Thyroid gland (tissue), 4 donors: ENCODE results near the gene OR2C1. TPM values are rescaled to one million over a fixed set of nuclear protein-coding genes. Genes with fewer than 3 reads are reported as not detected.

Experiments used
- DNase-seq, 2 donors: peaks; one replicate each; pipeline ENCODE4 v3.0.0-alpha.2; 2019
- H3K27ac ChIP-seq, 3 donors: fragments of 200-600 bp; sonication (generic); 1 replicate in 2 of 3; 2 replicates in 1 of 3; pipeline ENCODE4 v1.5.1; 2016 to 2019; ENCODE audit warnings: mild to moderate bottlenecking in 1 of 3, moderate library complexity in 1 of 3
- H3K27me3 ChIP-seq: fragments of 200-600 bp; sonication (generic); one replicate; pipeline ENCODE4 v1.5.1; 2019
- H3K36me3 ChIP-seq, 2 donors: fragments of 200-600 bp; sonication (generic); one replicate each; pipeline ENCODE4 v1.5.1; 2016 to 2019
- H3K4me1 ChIP-seq, 2 donors: fragments of 200-600 bp; sonication (generic); one replicate each; pipeline ENCODE4 v1.5.1; 2017 to 2019
- H3K4me3 ChIP-seq, 3 donors: fragments of 200-600 bp; sonication (generic); replicated peaks in 1 of 3; 1 replicate in 2 of 3; 2 replicates in 1 of 3; pipeline ENCODE4 v1.5.1; 2016; ENCODE audit warnings: mild to moderate bottlenecking in 1 of 3
- H3K9me3 ChIP-seq: fragments of 200-600 bp; sonication (generic); one replicate; pipeline ENCODE4 v1.5.1; 2017
- CTCF ChIP-seq, 6 experiments: fragments of 200-600 bp in 3 of 6; fragments of 450-650 bp in 3 of 6; sonication (generic) in 3 of 6; IDR thresholded peaks; one replicate each; pipeline ENCODE4 v1.5.1; 2016 to 2019; ENCODE audit warnings: antibody characterized with exemption in 6 of 6, mild to moderate bottlenecking in 2 of 6, inconsistent platforms in 1 of 6, moderate library complexity in 1 of 6
- POLR2A ChIP-seq, 2 donors: fragments of 450-650 bp; IDR thresholded peaks; one replicate each; pipeline ENCODE4 v1.6.1; 2017; ENCODE audit warnings: antibody characterized with exemption in 2 of 2, mild to moderate bottlenecking in 2 of 2, moderate library complexity in 1 of 2
- WGBS, 2 donors: methylation state at CpG; one replicate each; pipeline ENCODE4 v1.1.5; 2017; 5-methylcytosine and 5-hydroxymethylcytosine counted together
- intact Hi-C: fragments of 100-400 bp; cut with DNase I; formaldehyde crosslinking; loops from one replicate; pipeline ENCODE4 v1.15.1; 2023
- total RNA-seq, 4 donors: library from RNA; depleted of rRNA; stranded (reverse); fragments of >200 nt; gene quantifications; one replicate each; pipeline ENCODE4 v1.2.3, GENCODE V29; 2016

OR2C1 gene
- total RNA-seq, result 1 to 10 TPM in 2 of 4 donors, under 1 TPM in 1, not detected in 1; 0.68 to 2.0 (median 1.1) TPM

DNA sequence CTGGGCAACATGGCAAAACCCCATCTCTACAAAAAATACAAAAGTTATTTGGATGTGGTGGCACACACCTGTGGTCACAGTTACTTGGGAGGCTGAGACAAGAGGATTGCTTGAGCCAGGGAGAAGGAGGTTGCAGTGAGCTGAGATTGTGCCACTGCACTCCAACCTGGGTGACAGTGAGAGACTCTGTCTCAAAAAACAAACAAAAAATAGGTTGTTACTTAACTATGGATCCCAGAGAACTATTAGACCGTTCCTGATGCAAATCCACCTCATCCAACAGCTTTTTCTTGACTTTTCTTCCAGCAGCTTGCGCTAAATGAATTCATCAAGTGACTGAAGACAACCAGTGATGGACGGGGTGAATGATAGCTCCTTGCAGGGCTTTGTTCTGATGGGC lies at the start of gene OR2C1:
Gene OR2C1, plus strand, starts transcription at position 301 of the 400 bp plus-strand sequence. Its CDS starts 52 bp downstream, at position 353.
- H3K36me3 ChIP-seq, result no peaks in the 10 kb centered on the region
- no peak for TF ChIP-seq CTCF (IDR thresholded peaks at IDR 0.05)
- TF ChIP-seq POLR2A (IDR thresholded peaks at IDR 0.05), result no peak
- no peaks in the 10 kb centered on the region for H3K9me3 ChIP-seq
- no peak within 1 kb of the TSS for H3K4me3 ChIP-seq
- H3K27me3 ChIP-seq, result no peaks in the 10 kb centered on the region
- DNase-seq, result no peak
- WGBS, 2 donors, result 63 to 69% methylated on average over 3 of the region's 3 CpGs
- intact Hi-C loops, result no loop called here
- H3K4me1 ChIP-seq, result no peaks in the 10 kb centered on the region
- H3K27ac ChIP-seq, result no peak within 1 kb of the TSS

DNA sequence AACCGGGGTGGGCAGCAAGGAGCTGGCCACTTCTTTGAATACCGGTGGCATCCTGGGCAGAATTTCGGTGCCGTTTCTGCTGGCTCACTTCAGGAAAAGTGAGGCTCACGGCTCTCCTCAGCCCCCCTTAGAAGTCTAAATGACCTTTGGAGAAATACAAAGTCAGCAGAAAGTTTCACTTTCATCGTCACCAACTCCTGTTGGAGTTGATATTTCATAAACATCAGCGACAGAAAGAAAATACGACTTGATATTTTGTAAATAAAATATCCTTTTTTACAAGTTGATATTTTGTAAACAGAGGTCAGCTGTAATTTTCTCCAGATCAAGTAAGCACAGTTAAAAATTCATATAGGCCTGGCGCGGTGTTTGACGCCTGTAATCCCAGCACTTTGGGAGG lies 49.6 kb upstream of the OR2C1 start:
- TF ChIP-seq CTCF (IDR thresholded peaks at IDR 0.05), result no peak
- no peak for TF ChIP-seq POLR2A (IDR thresholded peaks at IDR 0.05)
- H3K9me3 ChIP-seq, result no peaks in the 10 kb centered on the region
- peaks cover 9 to 12% of the 10 kb centered on the region in 2 donors for H3K4me1 ChIP-seq
- H3K27ac ChIP-seq, result peak overlapping the region in 1 of 3 donors; percentile 60
- H3K4me3 ChIP-seq, result peak overlapping the region; percentile 43 to 66 (median 59)
- H3K27me3 ChIP-seq, result no peaks in the 10 kb centered on the region
- peaks cover 12 to 18% of the 10 kb centered on the region in 2 donors for H3K36me3 ChIP-seq
- DNase-seq, result no peak
- 55 to 61% methylated on average over 11 of the region's 11 CpGs for WGBS, 2 donors
- intact Hi-C loops, result no loop called here

DNA sequence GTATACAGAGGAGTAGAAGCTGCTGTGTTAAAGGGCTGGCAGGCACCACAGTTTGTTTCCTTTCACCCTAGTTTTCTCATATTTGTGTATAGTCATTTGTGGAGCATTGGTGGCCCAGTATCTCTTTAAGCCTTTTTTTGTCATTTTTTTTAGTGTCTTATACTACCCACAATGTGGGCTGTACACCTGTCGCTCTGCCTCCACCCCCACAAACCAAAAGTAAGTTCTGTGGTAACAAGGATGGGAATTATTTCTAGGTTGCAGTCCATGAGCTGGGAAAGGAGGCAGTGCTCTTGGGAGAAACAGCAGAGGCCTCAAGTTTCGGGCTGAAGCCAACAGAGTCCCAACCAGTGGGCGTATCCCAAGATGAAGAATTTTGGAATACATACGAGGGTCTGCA lies 44.2 kb upstream of the OR2C1 start:
- H3K36me3 ChIP-seq, result peaks cover 34 to 50% of the 10 kb centered on the region in 2 donors
- WGBS, 2 donors, result 94 to 95% methylated on average over 4 of the region's 4 CpGs
- TF ChIP-seq CTCF (IDR thresholded peaks at IDR 0.05) (no peak), POLR2A (IDR thresholded peaks at IDR 0.05) (no peak)
- H3K27me3 ChIP-seq, result no peaks in the 10 kb centered on the region
- no peak overlapping the region for H3K27ac ChIP-seq
- intact Hi-C loops, result no loop called here
- H3K4me1 ChIP-seq, result peaks cover 2 to 5% of the 10 kb centered on the region in 2 donors
- no peak overlapping the region for H3K4me3 ChIP-seq
- DNase-seq, result no peak
- H3K9me3 ChIP-seq, result no peaks in the 10 kb centered on the region

DNA sequence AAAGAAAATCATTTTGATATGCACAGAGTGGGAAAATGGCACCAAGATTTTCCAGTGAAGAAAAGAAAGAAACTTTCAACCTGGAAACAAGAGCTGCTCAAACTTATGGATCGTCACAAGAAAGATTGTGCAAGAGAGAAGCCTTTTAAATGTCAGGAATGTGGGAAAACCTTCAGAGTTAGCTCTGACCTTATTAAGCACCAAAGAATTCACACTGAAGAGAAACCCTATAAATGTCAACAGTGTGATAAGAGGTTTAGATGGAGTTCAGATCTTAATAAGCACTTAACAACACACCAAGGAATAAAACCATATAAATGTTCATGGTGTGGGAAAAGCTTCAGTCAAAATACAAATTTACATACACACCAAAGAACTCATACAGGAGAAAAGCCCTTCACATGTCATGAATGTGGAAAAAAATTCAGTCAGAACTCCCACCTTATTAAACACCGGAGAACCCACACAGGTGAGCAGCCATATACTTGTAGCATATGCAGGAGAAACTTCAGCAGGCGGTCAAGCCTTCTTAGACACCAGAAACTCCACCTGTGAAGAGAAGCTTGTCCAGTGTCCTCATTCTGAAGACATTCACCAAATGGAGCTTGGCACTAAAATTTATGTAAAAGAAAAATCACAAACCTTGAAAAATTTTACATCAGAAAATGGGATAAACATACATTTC lies 38.2 kb upstream of the OR2C1 start:
- Histone ChIP-seq H3K4me3 (no peak overlapping the region), H3K27me3 (no peaks in the 10 kb centered on the region), H3K4me1 (no peaks in the 10 kb centered on the region), H3K36me3 (peaks cover 39 to 50% of the 10 kb centered on the region in 2 donors), H3K9me3 (no peaks in the 10 kb centered on the region), H3K27ac (no peak overlapping the region)
- WGBS, 2 donors, result 95 to 96% methylated on average over 3 of the region's 3 CpGs
- TF ChIP-seq CTCF (IDR thresholded peaks at IDR 0.05) (no peak), POLR2A (IDR thresholded peaks at IDR 0.05) (no peak)
- intact Hi-C loops, result loop anchor here (5.0 kb wide), 2 partner anchors 65 to 90 kb away; no protein-coding TSS in a partner anchor
- DNase-seq, result no peak

- Histone ChIP-seq H3K4me3 (no peak overlapping the region), H3K27ac (no peak overlapping the region), H3K9me3 (no peaks in the 10 kb centered on the region), H3K27me3 (no peaks in the 10 kb centered on the region), H3K4me1 (no peaks in the 10 kb centered on the region), H3K36me3 (peaks cover 13 to 14% of the 10 kb centered on the region in 2 donors)
- intact Hi-C loops, result no loop called here
- no peak for DNase-seq
- 58 to 76% methylated on average over 2 of the region's 2 CpGs for WGBS, 2 donors
- TF ChIP-seq CTCF (IDR thresholded peaks at IDR 0.05), result no peak
- no peak for TF ChIP-seq POLR2A (IDR thresholded peaks at IDR 0.05)
Observed at GRCh38 chr16:3321816-3322215, 33.9 kb upstream of the OR2C1 start.
